Rectal smooth muscle tissue (tissue), 1 donor: ENCODE measurements around the gene CD74.
"Not testable (repeated sequence)": the region's sequence is repeated elsewhere in the genome, so short reads cannot be mapped to it uniquely, and the experiment has no call there.

Source experiments
- H3K27ac ChIP-seq: one replicate; pipeline ENCODE4 v1.7.0; 2013; ENCODE audit warnings: low read depth, low read length, inconsistent platforms
- H3K27me3 ChIP-seq: one replicate; pipeline ENCODE4 v1.7.0; 2013; ENCODE audit warnings: low read length; ENCODE audit not compliant: control insufficient read depth, insufficient read depth
- H3K36me3 ChIP-seq: one replicate; pipeline ENCODE4 v1.7.0; 2013; ENCODE audit warnings: low read length; ENCODE audit not compliant: control insufficient read depth, insufficient read depth
- H3K4me1 ChIP-seq: one replicate; pipeline ENCODE4 v1.7.0; 2013; ENCODE audit warnings: low read length; ENCODE audit not compliant: control insufficient read depth, insufficient read depth
- H3K4me3 ChIP-seq: one replicate; pipeline ENCODE4 v1.7.0; 2013; ENCODE audit warnings: low read length
- H3K9ac ChIP-seq: one replicate; pipeline ENCODE4 v1.7.0; 2013; ENCODE audit warnings: low read length

Gene CD74

DNA sequence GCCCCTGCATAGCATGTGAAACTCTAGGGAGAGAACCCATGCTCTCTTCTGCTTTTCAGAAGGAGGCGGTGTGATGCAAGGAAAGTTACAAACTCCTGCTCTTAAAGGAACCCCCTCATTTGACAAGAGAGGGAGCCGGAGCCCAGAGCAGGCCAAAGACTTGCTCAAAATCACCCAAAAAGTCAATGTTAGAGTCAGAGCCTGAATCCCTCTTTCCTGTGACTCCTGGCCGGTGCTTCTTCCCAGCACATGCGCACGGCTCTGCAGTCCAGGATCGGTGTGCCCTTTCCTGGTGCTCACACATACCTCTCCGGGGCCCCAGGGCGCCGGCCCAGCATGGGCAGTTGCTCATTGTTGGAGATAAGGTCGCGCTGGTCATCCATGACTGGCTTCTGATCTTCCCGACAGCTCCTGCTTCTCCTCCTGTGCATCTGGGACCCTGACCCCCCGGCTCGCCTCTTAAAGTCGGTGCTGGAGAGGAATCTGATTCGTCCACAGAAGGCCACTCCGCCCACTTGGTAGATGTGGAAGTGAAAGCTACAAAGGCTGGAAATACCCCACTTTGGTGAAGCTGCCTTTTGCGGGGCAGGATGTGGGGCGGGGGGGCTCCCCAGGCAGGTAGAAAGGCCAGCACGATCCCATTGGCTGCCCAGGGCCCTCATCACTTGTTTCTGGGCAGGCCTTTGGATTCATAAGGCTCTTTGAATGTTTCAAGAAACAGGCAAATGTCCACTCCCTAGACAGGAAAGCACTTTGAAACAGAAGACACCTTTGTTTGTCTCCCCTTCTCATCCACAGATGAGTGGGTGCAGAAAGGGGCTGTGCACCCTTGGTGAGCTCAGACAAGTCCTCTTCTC, at the start of gene CD74:
CD74 (minus strand) TSS at position 592 of the 857 bp plus-strand sequence; CDS start at position 431, 161 bp downstream.
- peak within 1 kb of the TSS; percentile 58 for H3K4me3 ChIP-seq
- H3K36me3 ChIP-seq, result no peaks in the 10 kb centered on the region
- H3K9ac ChIP-seq, result peak within 1 kb of the TSS; percentile 54
- H3K27me3 ChIP-seq, result no peaks in the 10 kb centered on the region
- H3K27ac ChIP-seq, result peak within 1 kb of the TSS; percentile 70
- peaks cover 9% of the 10 kb centered on the region for H3K4me1 ChIP-seq

DNA sequence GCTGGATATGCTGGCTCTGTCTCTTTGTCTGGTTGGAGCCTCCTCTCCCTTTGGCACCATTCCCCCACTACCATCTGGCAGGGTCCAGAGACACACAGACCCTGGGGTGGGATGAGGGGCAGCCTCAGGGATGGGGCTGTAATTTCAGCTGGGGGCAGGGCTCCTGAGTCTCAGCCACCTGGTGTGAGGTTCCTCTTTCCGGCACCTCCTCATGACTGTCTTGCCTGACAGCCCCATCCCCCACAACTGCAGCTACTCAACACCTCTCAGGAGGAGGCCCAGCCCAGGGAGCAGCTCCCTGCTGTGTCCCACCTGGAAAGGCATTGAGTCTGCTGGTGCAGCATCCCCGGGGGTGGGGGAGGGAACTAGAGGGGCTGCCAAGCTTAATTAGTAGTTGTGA, 48.5 kb upstream of the CD74 start:
- no peaks in the 10 kb centered on the region for H3K36me3 ChIP-seq
- H3K4me3 ChIP-seq, result no peak overlapping the region
- H3K27me3 ChIP-seq, result no peaks in the 10 kb centered on the region
- H3K9ac ChIP-seq, result no peak overlapping the region
- no peaks in the 10 kb centered on the region for H3K4me1 ChIP-seq
- no peak overlapping the region for H3K27ac ChIP-seq

DNA sequence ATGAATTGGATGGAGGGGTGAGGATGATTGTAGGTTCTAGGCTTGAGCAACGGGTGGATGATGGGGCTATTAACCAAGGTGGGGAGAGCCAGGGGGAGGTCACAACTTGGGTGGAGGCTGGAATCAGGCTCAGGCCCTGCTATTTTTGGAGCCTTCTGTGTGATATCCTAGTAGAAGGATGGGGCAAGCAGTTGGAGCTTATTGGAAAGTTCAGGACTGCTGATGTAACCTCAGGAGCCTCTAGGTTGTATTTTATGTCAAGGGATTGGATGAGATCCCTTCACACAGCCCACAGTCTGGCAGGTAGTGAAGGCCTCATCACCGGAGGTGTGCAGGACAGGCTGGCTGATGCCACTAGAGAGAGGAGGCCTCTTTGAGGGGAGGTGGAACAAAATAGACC, 48.1 kb upstream of the CD74 start:
- Histone ChIP-seq H3K9ac (no peak overlapping the region), H3K4me1 (no peaks in the 10 kb centered on the region), H3K27me3 (no peaks in the 10 kb centered on the region), H3K36me3 (no peaks in the 10 kb centered on the region), H3K4me3 (no peak overlapping the region), H3K27ac (no peak overlapping the region)

DNA sequence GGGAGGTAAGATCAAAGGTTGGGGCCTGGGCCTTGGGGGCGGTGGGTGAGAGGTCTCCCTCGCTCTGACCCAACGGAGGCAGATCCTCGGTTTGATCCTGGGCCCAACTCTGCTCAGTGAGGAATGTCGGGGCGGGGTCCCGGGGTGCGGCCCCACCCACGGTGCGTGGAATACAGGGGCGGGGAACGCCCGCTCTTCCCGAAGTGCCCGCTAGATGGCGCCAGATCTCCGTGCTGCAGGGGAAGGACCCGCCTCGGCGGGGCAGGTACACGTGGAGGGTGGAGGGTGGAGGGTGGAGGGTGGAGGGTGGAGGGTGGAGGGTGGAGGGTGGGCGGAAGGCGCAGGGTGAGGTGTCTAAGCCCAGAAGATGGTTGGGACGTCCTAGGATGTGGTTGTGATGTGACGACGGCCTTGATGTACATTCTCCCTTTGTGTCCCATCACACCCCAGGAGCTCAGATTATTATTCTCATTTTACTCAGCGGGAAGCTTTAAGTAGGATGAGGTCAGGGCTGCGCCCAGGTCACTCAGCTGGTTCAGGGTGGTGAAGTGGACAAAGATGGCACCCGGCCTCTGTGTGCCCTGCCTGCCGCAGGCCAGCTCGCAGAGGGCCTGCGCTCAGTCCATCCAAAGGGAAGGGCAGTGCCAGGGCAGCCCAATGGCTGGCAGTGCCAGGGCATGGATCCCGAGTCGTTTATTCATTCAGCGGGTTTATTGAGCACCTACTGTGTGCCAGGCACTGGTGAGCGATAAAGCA, 46.3 kb upstream of the CD74 start:
- Histone ChIP-seq H3K9ac (no peak overlapping the region), H3K27ac (no peak overlapping the region), H3K4me1 (no peaks in the 10 kb centered on the region), H3K27me3 (no peaks in the 10 kb centered on the region), H3K4me3 (peak overlapping the region; percentile 43), H3K36me3 (no peaks in the 10 kb centered on the region)

DNA sequence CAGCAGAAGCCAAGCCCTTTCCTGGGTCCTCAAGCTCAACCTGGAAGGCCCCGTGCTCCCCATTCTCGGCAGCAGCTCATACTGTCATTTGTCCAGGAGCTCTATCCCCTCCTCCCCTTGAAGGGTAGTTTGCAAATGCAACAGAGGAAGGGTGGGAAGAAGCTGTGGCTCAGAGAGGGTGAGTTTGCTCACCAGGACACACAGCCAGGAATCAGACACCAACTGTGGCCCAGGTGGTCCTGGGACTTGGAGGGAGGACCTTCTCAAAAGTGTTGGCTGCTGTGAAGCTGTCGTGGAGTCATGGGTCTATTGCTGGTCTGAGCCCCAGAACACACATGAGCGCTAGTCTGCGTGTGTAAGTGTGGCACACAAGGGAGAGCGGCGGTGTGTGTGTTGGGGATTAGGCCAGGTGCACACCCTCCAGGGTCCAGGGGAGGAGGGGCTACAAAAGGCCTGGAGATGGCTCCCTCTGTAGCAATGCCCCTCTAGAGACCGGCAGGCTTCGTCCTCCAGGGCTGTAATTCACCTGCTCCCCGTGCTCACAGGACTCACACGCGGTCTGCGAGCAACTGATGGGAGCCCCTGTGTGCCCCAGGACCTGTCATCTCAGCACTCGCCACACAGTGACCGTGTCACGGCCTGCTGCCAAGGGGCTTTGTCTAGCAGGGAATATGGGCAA, 45.0 kb upstream of the CD74 start:
- no peaks in the 10 kb centered on the region for H3K27me3 ChIP-seq
- H3K4me1 ChIP-seq, result no peaks in the 10 kb centered on the region
- H3K9ac ChIP-seq, result no peak overlapping the region
- H3K4me3 ChIP-seq, result no peak overlapping the region
- no peak overlapping the region for H3K27ac ChIP-seq
- H3K36me3 ChIP-seq, result no peaks in the 10 kb centered on the region

DNA sequence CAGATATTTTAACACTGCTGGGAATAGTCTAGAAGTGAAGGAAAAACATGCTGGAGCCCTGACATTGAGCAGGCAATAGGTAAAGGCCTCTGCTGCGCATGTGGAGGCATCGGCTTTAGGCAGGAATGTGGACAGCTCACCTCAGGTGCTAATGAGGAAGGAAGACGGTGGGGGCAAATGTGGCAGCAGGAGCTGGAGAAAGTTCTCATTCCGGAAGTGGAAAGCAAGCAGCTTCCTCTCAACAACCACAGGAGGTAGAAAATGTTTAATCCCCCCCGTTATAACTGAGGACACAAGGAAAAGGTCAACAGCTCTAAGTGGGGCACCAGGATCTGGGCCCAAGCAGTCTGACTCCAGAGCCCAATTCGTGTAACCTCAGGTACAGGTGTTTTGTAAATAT, 44.4 kb upstream of the CD74 start:
- Histone ChIP-seq H3K4me1 (no peaks in the 10 kb centered on the region), H3K9ac (no peak overlapping the region), H3K36me3 (no peaks in the 10 kb centered on the region), H3K27ac (no peak overlapping the region), H3K4me3 (no peak overlapping the region), H3K27me3 (no peaks in the 10 kb centered on the region)

DNA sequence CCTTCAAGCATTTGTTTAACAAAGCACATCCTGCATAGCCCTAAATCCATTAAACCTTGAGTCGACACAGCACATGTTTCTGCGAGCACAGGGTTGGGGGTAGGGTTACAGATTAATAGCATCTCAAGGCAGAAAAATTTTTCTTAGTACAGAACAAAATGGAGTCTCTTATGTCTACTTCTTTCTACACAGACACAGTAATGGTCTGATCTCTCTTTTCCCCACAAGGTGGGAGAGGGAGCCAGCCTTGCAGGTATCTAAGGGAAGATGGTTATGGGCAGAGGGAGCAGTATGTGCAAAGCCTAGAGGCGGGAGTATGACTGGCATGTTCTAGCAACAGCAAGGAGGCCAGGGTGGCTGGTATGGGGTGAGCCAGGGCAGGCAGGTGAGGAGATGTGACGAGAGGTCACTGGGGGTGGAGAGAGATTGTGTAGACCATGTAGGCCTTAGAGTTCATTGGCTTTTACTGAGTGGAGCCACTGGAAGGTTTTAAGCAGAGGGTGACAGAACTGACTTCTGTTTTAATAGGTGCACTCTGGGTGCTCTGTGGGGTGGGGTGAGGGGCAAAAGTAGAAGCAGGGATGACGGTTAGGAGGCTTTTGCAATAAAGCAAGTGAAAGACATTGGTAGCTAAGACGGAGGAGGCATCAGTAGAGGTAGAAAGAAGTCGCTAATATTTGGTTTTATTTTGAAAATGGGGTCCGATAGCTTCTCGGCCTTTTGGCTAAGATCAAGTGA, 42.0 kb upstream of the CD74 start:
- H3K9ac ChIP-seq, result no peak overlapping the region
- no peaks in the 10 kb centered on the region for H3K4me1 ChIP-seq
- no peaks in the 10 kb centered on the region for H3K36me3 ChIP-seq
- no peak overlapping the region for H3K4me3 ChIP-seq
- no peak overlapping the region for H3K27ac ChIP-seq
- no peaks in the 10 kb centered on the region for H3K27me3 ChIP-seq

DNA sequence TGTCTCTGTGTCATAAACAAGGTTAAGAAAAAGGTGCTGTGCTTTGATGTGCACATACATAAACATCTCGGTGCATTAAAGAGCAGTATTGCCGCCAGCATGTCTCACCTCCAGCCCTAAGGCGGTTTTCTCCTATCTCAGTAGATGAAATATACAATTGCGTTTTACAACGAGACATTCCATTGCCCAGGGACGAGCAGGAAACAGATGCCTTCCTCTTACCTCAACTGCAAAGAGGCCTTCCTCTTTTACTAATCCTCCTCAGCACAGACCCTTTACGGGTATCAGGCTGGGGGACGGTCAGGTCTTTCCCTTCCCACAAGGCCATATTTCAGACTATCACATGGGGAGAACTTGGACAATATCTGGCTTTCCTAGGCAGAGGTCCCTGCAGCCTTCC, 41.3 kb upstream of the CD74 start:
- not testable (repeated sequence) for H3K27me3 ChIP-seq

DNA sequence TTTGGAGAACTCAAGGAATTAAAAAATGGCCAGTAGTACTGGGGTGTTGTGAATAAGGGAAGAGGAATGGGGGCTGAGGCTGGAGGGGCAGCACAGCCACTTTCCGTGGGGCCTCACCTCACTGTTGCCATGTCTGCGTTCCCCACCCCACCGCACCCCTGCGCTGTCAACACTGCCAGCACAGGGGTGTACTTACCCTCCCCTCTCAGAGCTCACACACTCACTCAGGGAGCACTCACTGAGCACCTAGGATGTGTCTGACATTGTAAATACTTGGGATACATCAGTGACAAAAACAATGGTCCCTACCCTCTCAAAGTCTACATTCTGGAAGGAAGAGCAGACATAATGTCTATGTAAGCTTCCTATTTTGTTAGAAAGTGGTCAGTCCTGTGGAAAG, 40.2 kb upstream of the CD74 start:
- no peaks in the 10 kb centered on the region for H3K27me3 ChIP-seq
- H3K4me3 ChIP-seq, result no peak overlapping the region
- H3K9ac ChIP-seq, result no peak overlapping the region
- H3K27ac ChIP-seq, result no peak overlapping the region
- H3K36me3 ChIP-seq, result no peaks in the 10 kb centered on the region
- peaks cover 11% of the 10 kb centered on the region for H3K4me1 ChIP-seq

More for the DNA sequence above, 41.3 kb upstream of the CD74 start:
- not testable (repeated sequence) for H3K36me3 ChIP-seq, H3K27ac ChIP-seq, H3K4me3 ChIP-seq, H3K4me1 ChIP-seq, H3K9ac ChIP-seq

DNA sequence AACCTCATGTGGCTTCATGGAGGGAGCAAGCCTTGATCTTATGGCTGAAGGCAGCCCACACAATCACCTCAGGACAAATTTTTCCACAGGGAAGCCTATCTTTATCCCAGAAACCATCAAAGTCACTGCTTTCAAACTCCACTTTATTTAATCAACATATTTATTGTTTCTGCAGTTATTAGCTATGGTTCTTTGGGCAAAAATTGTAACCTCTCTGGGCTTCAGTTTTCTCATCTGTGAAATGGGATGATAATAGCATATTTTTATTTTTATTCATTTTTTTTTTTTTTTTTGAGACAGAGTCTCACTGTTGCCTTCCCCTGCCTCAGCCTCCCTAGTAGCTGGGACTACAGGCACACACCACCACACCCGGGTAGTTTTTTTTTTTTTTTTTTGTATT, 38.9 kb upstream of the CD74 start:
- H3K27ac ChIP-seq, result no peak overlapping the region
- H3K4me3 ChIP-seq, result no peak overlapping the region
- peaks cover 12% of the 10 kb centered on the region for H3K36me3 ChIP-seq
- H3K9ac ChIP-seq, result no peak overlapping the region
- H3K27me3 ChIP-seq, result no peaks in the 10 kb centered on the region
- H3K4me1 ChIP-seq, result peaks cover 14% of the 10 kb centered on the region

DNA sequence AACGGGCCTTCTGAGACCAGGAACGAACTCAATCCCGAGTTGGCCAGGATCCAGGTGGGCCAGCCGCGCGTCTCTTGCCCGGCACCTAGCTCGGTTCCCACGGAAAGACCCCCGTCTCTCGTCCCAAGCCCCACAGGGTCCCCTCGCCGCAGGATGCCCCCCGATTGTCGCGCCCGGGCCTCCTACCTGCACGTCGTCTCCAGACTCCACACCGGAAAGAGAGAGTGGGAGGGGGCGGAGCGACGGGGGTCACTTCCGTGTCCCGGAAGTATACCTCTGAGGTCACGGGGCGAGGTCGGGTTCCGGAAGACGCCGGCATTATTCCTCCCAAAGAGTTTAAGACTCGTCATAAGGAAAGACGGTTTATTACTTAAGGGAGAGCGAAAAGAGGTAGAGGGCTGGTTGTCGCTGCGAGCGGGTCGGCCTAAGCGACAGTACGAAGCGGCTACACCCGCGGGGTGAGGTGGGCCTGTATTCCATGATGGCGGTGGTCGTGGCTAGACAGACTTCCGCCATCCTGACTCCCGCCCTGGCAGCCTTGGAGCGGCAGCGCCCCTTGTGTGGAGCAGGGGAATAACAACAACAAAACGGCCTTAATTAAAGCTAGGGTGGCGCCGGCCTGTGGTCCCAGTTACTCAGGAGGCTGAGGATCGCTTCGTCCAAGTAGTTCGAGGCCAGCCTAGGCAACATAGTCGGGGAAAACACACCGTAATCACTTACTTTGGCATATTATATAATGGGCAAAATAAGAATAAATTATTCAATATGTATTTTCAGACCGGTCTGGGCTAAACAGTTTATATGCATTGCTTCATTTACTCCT, 37.0 kb upstream of the CD74 start, which contains the start of gene RPS14:
RPS14 (minus strand) TSS at position 223 of the 823 bp plus-strand sequence. CDS start 2,006 bp downstream, outside the sequence.
- H3K4me3 ChIP-seq, result peak within 1 kb of the TSS; percentile 94
- peaks cover 14% of the 10 kb centered on the region for H3K4me1 ChIP-seq
- H3K9ac ChIP-seq, result peak within 1 kb of the TSS; percentile 89
- no peaks in the 10 kb centered on the region for H3K27me3 ChIP-seq
- peak within 1 kb of the TSS; percentile 99 for H3K27ac ChIP-seq
- H3K36me3 ChIP-seq, result peaks cover 23% of the 10 kb centered on the region
